Activated CD8-positive, alpha-beta memory T cell treated with anti-CD3 and anti-CD28 coated beads for 36 hours (primary cell): ENCODE data around the gene NOL3. TPM values are rescaled to one million over a fixed set of nuclear protein-coding genes. Genes with fewer than 3 reads are reported as not detected.

Experiments
- CTCF ChIA-PET: fragments of 350-600 bp; sonication (Branson Sonifier 250); formaldehyde crosslinking; loops from one replicate; lab custom pipeline; 2021; ENCODE audit warnings: antibody characterized with exemption; lab: Charles Lee
- POLR2A ChIA-PET: fragments of 350-600 bp; sonication (Branson Sonifier 250); formaldehyde crosslinking; loops from one replicate; lab custom pipeline; 2021; ENCODE audit warnings: antibody characterized with exemption; lab: Charles Lee
- total RNA-seq, 2 experiments: library from RNA; stranded (reverse); gene quantifications; one replicate each; pipeline ENCODE4 v1.2.3, GENCODE V29; 2021

The NOL3 gene
- total RNA-seq, 2 experiments from 2014 or later, result 4.9 to 5.2 TPM

DNA sequence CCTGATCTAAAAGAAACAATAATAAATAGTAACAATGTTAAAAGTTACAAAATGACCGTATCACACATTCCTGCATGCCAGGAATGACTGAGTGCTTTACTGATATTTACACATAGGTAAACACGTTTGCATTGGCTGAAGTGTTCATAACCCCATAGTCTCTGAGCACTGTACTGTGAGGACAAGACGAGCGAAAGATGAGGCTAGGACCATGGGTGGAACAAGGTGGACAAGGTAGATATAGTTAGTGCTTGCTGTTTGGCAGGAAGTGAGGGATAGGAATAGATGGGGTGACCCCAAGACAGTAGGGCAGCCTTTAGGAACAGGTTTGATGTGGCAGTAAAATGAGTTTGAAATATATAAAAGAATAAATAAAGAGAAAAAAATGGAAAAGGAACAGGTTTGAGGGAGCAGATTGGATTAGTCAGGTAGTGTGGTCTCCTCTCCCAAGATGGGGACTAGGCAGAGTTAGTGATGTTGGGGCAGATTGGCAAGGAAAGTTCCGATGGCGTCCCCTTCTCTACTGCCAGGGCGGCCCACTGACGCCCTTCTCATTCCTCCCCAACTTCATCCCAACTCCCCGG, 21.2 kb downstream of the NOL3 start:
- CTCF ChIA-PET, result no interaction called here
- POLR2A ChIA-PET, result interaction anchor here (0.6 kb wide), 1 partner anchor 117 kb away, joined by 3 read pairs; no protein-coding TSS in a partner anchor

DNA sequence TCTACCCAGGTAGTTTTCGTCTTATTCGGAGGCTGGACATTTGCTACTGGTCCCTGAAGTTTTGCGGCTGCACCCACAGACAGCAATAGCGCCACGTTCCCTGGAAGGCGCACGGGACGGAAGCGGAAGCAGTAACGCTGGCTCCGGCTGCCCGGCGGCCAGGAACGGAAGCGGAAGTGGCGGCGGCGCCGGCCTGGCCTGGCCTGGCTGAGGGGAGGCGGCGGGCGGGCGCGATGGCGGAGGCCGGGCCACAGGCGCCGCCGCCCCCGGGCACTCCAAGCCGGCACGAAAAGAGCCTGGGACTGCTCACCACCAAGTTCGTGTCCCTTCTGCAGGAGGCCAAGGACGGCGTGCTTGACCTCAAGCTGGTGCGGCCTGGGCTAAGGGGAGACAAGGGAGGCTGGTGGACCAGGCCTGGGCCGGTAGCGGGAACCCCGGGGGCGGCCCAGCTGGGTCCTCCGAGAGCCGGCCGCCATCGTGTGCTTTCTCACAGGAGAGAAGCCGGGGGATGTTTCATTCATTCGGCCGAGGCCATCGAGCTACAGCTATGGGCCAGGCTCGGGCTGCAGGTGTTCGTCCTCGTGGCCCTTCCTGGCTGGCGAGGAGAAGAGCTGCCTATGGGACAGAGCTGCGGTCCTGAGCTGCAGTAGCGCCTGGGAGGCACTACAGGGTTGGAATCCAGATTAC, 21.8 kb downstream of the NOL3 start, which contains the start of gene E2F4:
TSS of gene E2F4 (plus strand) at position 161 of the 687 bp plus-strand sequence. CDS start at position 234, 73 bp downstream.
- CTCF ChIA-PET, result interaction anchor here (0.5 to 1.4 kb wide), 8 partner anchors 9 to 235 kb away, joined by 3 to 4 read pairs (median 3); no protein-coding TSS in a partner anchor

DNA sequence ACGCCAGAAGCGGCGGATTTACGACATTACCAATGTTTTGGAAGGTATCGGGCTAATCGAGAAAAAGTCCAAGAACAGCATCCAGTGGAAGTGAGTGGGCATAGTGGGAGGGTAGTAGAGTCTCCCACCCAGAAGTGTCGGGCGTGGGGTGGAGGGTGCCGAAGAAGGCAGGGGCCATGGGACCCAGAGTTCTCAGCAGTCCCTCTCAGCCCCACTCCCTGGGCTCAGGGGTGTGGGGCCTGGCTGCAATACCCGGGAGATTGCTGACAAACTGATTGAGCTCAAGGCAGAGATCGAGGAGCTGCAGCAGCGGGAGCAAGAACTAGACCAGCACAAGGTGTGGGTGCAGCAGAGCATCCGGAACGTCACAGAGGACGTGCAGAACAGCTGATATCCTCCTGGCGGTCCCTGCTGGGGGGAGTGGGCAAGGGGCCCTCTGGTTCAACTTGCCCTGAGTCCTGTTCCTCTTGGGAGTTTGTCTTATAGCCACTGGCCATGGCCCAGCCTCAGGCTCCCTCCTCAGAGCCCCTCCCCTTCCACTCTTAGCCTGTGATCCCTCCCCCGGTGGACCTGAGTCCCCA, 22.5 kb downstream of the NOL3 start:
- CTCF ChIA-PET, result interaction anchor here (0.8 to 1.4 kb wide), 6 partner anchors 8 to 215 kb away, joined by 3 to 4 read pairs (median 3); no protein-coding TSS in a partner anchor
- POLR2A ChIA-PET, result interaction anchor here (0.5 to 0.9 kb wide), 3 partner anchors 15 to 165 kb away, joined by 3 to 5 read pairs (median 5); no protein-coding TSS in a partner anchor

More for the DNA sequence above, 21.8 kb downstream of the NOL3 start, which contains the start of gene E2F4:
- POLR2A ChIA-PET, result interaction anchor here (0.6 to 0.7 kb wide), 2 partner anchors 16 to 117 kb away, joined by 3 to 5 read pairs; no protein-coding TSS in a partner anchor

DNA sequence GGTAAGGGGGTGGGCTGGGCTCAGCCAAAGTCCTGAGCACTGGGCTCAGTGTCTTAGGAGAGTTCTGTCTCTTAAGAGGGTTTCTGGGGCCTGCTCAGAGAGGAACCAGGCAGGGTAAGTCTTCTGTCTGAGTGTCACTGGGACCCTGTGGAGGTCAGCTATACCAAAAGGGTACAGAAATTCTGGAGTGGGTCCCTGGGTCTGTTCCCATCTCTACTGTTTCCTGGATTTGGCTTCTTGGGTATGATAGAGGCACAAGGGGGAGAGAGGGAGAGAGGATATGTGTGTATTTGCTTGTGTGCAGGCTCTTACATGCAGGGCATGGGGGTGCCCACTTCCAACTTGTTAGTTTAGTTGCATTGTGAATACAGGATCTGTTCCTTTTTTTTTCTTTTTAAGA, 23.2 kb downstream of the NOL3 start:
- POLR2A ChIA-PET, result interaction anchor here (0.9 kb wide), 1 partner anchor 19 kb away, joined by 3 read pairs; no protein-coding TSS in a partner anchor
- CTCF ChIA-PET, result interaction anchor here (1.4 kb wide), 1 partner anchor 53 kb away, joined by 3 read pairs; no protein-coding TSS in a partner anchor

DNA sequence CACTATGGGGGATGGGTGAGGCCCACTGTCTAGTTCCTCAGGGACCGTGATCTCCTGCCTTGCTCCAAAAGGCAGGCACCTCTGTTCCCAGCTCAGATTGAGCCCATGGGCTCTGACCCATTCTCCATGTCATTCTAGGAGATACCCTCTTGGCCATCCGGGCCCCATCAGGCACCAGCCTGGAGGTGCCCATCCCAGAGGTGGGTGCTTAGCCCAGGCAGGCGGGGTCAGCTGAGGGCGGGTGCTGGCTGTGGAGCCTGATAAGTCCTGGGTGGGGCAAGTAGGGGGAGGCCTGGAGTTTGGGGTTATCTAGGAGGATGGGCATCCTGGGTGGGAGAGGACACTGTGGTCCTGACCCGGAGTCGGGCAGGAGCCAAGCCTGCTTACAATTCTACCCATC, 23.9 kb downstream of the NOL3 start:
- POLR2A ChIA-PET, result no interaction called here

DNA sequence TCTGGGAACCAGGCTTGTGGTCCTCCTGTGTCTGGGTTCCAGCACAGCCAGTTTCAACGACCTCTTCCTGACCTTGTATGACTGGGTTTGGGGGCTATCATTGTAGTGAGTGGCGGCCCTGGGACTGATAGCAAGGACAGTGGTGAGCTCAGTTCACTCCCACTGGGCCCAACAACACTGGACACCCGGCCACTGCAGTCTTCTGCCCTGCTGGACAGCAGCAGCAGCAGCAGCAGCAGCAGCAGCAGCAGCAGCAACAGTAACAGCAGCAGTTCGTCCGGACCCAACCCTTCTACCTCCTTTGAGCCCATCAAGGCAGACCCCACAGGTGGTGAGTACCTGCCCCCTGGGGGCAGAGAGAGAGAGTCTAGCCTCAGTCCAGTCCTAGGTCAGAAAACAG, 25.3 kb downstream of the NOL3 start:
- ChIA-PET CTCF (interaction anchor here (1.2 to 1.5 kb wide), 2 partner anchors 142 to 218 kb away, joined by 3 to 4 read pairs; no protein-coding TSS in a partner anchor), POLR2A (interaction anchor here (1.1 kb wide), 1 partner anchor 13 kb away, joined by 3 read pairs; no protein-coding TSS in a partner anchor)

More for the DNA sequence above, 23.9 kb downstream of the NOL3 start:
- CTCF ChIA-PET, result interaction anchor here (0.6 kb wide), 1 partner anchor 77 kb away, joined by 3 read pairs; no protein-coding TSS in a partner anchor

DNA sequence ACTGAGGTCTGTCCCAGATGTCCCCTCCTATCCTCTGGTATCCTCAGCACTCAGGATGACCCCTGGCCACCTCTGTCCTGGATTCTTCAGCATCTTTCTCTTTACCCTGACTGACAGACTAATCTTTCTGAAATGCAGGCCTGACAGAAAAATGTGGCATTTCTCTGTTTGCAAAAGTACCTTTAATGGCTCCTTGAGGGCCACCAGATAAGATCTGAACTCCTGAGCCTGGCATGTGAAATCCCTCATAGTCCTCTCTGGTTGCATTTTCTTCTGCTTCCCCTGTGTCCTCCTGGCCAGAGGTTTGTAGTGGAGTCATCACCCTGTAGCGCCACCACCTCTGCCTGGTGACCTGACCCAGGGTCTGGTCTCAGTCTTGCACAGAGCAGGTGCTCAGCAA, 26.5 kb downstream of the NOL3 start:
- CTCF ChIA-PET, result interaction anchor here (0.9 to 2.1 kb wide), 4 partner anchors 12 to 220 kb away, joined by 4 to 6 read pairs (median 5); partner anchors contain the start of genes B3GNT9 and TMEM208
- POLR2A ChIA-PET, result interaction anchor here (1.1 kb wide), 1 partner anchor 11 kb away, joined by 3 read pairs; no protein-coding TSS in a partner anchor

DNA sequence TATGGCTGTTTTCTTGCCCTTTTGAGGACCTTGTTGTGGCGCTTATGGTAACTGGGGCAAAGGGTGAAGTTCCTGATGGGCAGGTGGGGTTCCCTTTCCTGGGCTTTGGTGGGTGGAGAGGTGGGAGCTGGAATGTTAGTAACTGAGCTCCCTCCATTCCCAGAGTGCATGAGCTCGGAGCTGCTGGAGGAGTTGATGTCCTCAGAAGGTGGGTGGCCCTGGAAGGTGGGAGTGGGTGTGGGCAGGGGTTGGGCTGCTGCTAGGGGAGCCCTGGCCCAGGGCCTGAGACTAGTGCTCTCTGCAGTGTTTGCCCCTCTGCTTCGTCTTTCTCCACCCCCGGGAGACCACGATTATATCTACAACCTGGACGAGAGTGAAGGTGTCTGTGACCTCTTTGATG, 27.4 kb downstream of the NOL3 start:
- CTCF ChIA-PET, result interaction anchor here (0.7 to 2.1 kb wide), 7 partner anchors 10 to 42 kb away, joined by 3 to 7 read pairs (median 4); partner anchors contain the start of genes NOL3 and TMEM208
- POLR2A ChIA-PET, result interaction anchor here (0.7 kb wide), 1 partner anchor 10 kb away, joined by 3 read pairs; no protein-coding TSS in a partner anchor

DNA sequence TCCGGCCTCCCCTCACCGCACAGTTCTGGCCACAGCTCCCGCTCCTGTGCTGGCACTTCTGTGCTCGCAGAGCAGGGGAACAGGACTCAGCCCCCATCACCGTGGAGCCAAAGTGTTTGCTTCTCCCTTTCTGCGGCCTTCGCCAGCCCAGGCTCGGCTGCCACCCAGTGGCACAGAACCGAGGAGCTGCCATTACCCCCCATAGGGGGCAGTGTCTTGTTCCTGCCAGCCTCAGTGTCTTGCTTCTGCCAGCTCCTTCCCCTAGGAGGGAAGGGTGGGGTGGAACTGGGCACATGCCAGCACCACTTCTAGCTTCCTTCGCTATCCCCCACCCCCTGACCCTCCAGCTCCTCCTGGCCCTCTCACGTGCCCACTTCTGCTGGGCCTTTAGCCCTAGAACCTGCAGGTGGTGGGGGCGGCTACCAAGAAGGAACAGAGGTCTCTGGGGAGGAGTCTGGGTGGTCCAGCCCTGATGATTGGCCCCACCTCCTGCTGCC, 27.9 kb downstream of the NOL3 start:
- CTCF ChIA-PET, result interaction anchor here (0.8 to 2.1 kb wide), 7 partner anchors 10 to 251 kb away, joined by 3 to 7 read pairs (median 4); partner anchors contain the start of gene TMEM208
- POLR2A ChIA-PET, result interaction anchor here (0.7 kb wide), 1 partner anchor 10 kb away, joined by 3 read pairs; no protein-coding TSS in a partner anchor

DNA sequence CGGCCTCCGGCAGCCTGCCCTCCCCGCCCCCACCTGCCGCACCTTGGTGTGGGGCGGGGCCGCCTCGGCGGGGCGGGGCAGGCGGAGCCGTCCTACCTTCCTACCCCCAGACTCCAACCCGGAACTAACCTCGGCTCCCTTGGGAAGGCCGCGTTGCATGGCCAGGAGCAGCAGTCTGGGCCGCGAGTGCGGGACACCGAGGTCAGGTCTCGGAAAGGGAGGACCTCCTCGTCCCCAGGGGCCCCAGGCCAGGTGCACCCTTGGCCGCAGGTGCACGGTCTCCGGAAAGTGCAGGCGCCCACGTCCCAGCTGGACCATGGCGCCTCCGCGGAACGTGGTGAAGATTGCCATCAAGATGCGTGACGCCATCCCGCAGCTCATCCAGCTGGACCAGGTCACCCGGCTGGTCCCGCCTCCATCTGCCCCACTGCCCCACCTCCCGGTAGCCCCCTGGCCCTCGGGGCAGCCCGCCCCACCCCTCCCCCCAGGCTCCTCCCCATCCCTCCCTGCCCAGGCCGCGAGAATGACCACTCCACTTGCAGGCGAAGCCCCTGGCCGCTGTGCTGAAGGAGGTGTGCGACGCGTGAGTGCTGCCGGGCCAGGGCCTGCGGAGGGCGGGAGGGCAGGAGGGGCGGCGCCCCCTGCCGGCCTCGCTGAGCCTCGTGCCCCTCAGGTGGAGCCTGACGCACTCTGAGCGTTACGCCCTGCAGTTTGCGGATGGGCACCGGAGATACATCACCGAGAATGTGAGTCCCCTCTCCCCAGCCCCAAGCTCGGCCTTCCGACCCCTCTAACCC, 28.9 kb downstream of the NOL3 start, which contains the start of gene ELMO3:
TSS of gene ELMO3 (plus strand) at position 121 of the 797 bp plus-strand sequence. CDS start at position 317, 196 bp downstream.
- POLR2A ChIA-PET, result no interaction called here

DNA sequence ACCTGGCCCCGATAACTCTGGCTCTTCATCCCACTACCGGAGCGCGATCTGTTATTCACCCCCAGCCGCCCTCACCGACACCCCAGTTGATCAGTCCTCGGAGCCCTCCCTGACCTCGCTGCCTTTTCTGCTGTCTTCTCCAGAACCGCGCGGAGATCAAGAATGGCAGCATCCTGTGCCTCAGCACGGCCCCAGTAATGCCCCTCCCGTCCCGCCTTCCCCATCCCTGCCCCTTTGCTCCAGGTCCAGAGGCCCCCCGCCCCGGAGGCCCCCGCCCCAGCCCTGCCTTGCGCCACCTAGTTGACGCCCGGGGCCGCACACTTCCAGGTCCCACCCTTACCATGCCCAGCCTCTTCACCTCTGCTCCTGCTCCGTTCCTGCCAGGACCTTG, 29.5 kb downstream of the NOL3 start:
- POLR2A ChIA-PET, result no interaction called here
- CTCF ChIA-PET, result interaction anchor here (1.5 kb wide), 1 partner anchor 249 kb away, joined by 3 read pairs; no protein-coding TSS in a partner anchor

More for the DNA sequence above, 28.9 kb downstream of the NOL3 start, which contains the start of gene ELMO3:
- CTCF ChIA-PET, result interaction anchor here (1.5 to 2.1 kb wide), 2 partner anchors 9 to 250 kb away, joined by 3 to 7 read pairs; no protein-coding TSS in a partner anchor

DNA sequence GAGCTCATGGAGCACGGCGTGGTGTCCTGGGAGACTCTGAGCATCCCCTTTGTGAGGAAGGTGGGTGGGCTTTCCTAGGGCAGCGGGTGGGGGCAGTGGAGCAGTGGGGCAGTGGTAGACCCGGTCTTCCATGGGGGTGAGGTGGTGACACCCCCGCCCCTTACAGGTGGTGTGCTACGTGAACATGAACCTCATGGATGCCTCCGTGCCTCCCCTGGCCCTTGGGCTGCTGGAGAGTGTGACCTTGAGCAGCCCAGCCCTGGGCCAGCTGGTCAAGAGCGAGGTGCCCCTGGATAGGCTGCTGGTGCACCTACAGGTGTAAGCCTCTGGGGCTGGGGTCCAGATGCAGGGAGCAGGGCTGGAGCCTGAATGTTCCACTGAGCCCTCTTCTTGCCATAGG, 30.2 kb downstream of the NOL3 start:
- CTCF ChIA-PET, result interaction anchor here (1.2 kb wide), 1 partner anchor 8 kb away, joined by 3 read pairs; no protein-coding TSS in a partner anchor
- POLR2A ChIA-PET, result no interaction called here

DNA sequence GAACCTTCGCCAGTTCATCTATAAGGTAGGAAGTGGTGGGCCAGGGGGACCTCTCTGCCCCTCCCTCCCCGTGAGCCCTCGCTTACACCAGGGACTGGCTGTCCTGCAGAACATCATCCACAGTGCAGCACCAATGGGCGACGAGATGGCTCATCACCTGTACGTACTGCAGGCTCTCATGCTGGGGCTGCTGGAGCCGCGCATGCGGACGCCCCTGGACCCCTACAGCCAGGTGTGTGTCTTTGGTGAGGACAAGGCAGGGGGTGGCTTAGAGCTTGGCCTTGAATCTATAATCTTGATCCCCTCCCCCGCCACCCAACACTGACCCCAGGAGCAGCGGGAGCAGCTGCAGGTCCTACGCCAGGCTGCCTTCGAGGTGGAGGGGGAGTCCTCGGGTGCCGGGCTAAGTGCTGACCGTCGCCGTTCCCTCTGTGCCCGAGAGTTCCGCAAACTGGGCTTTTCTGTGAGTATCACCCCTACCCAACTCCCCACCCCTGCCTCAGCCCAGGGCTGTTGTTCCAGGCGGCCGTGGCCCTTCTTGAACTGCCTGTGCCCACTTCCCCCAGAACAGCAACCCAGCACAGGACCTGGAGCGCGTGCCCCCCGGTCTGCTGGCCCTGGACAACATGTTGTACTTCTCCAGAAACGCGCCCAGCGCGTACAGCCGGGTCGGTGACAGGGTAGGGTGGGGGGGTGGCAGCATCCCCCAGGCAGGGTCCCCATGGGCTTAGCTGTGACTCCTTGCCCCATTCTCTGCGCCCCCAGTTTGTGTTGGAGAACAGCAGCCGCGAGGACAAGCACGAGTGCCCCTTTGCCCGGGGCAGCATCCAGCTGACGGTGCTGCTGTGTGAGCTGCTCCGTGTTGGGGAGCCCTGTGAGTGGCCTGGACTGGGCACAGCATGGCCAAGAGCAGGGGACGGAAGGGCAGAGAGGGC, 31.3 kb downstream of the NOL3 start:
- ChIA-PET CTCF (interaction anchor here (1.2 kb wide), 1 partner anchor 9 kb away, joined by 3 read pairs; no protein-coding TSS in a partner anchor), POLR2A (no interaction called here)

DNA sequence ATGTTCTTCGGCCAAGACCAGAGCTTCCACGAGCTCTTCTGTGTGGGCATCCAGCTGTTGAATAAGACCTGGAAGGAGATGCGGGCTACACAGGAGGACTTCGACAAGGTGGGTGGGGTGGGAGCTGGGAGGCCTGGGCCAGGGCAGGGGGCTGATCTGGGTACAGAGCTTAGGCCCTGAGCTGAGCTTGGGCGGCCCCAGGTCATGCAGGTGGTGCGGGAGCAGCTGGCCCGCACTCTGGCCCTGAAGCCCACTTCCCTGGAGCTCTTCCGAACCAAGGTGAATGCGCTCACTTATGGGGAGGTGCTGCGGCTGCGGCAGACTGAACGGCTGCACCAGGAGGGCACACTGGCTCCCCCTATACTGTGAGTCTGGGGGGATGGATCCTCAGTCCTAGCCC, 32.1 kb downstream of the NOL3 start:
- ChIA-PET POLR2A (interaction anchor here (0.6 kb wide), 1 partner anchor 30 kb away, joined by 4 read pairs; no protein-coding TSS in a partner anchor), CTCF (no interaction called here)

DNA sequence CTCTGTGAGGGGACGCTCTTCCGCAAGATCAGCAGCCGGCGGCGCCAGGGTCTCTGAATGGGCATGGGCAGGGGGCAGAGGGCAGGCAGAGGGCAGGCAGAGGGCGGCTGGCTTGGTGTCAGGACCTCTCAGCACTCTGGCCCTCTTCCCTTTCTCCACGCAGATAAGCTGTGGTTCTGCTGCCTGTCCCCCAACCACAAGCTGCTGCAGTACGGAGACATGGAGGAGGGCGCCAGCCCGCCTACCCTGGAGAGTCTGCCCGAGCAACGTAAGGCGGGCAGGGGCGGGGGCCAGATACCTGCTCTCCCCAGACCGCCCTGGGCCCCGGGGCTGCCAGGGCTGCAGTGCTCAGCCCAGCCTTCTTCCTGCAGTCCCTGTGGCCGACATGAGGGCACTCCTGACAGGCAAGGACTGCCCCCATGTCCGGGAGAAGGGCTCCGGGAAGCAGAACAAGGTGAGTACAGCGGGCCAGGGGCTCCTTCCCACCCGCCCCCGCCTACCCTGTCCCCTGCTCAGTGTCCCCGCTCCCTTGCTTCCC, 32.7 kb downstream of the NOL3 start:
- CTCF ChIA-PET, result no interaction called here
- POLR2A ChIA-PET, result interaction anchor here (0.6 kb wide), 1 partner anchor 30 kb away, joined by 4 read pairs; no protein-coding TSS in a partner anchor

DNA sequence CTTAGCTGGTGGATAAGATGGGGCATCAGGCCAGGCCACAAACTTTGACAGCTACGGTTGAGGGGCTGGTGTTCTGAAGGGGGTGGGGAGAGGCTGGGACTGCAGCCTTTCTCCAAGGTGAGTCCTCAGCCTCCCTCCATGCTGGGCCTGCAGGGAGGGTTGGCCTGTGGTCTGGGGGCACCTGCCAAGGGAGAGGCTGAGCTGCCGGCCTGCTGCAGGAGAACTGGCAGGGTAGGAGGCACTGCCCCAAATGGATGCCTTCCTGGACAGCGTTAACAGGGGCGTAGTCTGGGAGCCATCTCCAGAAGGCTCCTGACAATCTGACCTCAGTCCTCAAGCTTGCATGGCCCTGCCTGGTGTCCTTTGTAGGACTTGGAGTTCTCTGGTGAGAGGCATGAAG, 33.7 kb downstream of the NOL3 start:
- POLR2A ChIA-PET, result no interaction called here
- CTCF ChIA-PET, result no interaction called here
